Heart left ventricle (tissue), 16 donors: ENCODE results near the gene CD163. TPM values are rescaled to one million over a fixed set of nuclear protein-coding genes. Genes with fewer than 3 reads are reported as not detected.
"Not testable (repeated sequence)": the region's sequence is repeated elsewhere in the genome, so short reads cannot be mapped to it uniquely, and the experiment has no call there.

Source experiments
- ATAC-seq, 4 donors: fragments of 200-7000 bp; cut with Tn5 transposase; one replicate each; pipeline ENCODE4 v1.9.1; 2020 to 2022; ENCODE audit warnings: moderate library complexity in 4 of 4, mild to moderate bottlenecking in 3 of 4, moderate number of reproducible peaks in 1 of 4
- DNase-seq, 5 donors: peaks; one replicate each; pipeline ENCODE4 v3.0.0-alpha.2; 2020
- H3K27ac ChIP-seq, 12 donors: fragments of 200-600 bp; sonication (generic) in 4 of 12; one replicate each; pipeline versions ENCODE4 v1.5.0 to v1.8.0; 2016 to 2022; ENCODE audit warnings: mild to moderate bottlenecking in 2 of 12
- H3K27me3 ChIP-seq, 9 donors: fragments of 200-600 bp; sonication (generic) in 2 of 9; one replicate each; pipeline versions ENCODE4 v1.5.1 to v1.8.0; 2016 to 2022; ENCODE audit warnings: mild to moderate bottlenecking in 3 of 9
- H3K36me3 ChIP-seq, 9 donors: fragments of 200-600 bp; sonication (generic) in 2 of 9; one replicate each; pipeline versions ENCODE4 v1.5.0 to v1.8.0; 2018 to 2022; ENCODE audit warnings: mild to moderate bottlenecking in 2 of 9
- H3K4me1 ChIP-seq, 12 donors: fragments of 200-600 bp; sonication (generic) in 4 of 12; one replicate each; pipeline versions ENCODE4 v1.5.0 to v1.8.0; 2016 to 2022; ENCODE audit warnings: mild to moderate bottlenecking in 3 of 12
- H3K4me3 ChIP-seq, 12 donors: fragments of 200-600 bp; sonication (generic) in 4 of 12; one replicate each; pipeline versions ENCODE4 v1.5.0 to v1.8.0; 2017 to 2022; ENCODE audit warnings: mild to moderate bottlenecking in 9 of 12, moderate library complexity in 4 of 12
- H3K9me3 ChIP-seq, 12 donors: fragments of 200-600 bp; sonication (generic) in 4 of 12; one replicate each; pipeline versions ENCODE4 v1.5.0 to v1.8.0; 2016 to 2022; ENCODE audit warnings: mild to moderate bottlenecking in 1 of 12
- POLR2A ChIP-seq, 2 donors: fragments of 450-650 bp; IDR thresholded peaks; one replicate each; pipeline ENCODE4 v1.6.1; 2017; ENCODE audit warnings: antibody characterized with exemption in 2 of 2, mild to moderate bottlenecking in 2 of 2, moderate library complexity in 2 of 2
- WGBS, 4 donors: extraction: QIAGEN DNeasy Blood & Tissue Kit in 2 of 4; methylation state at CpG; one replicate each; pipeline versions ENCODE4 v1.1.5 to v1.1.7; 2013 to 2018; 5-methylcytosine and 5-hydroxymethylcytosine counted together
- intact Hi-C, 10 donors: fragments of 100-400 bp; cut with DNase I; formaldehyde crosslinking; loops; one replicate each; pipeline versions ENCODE4 v1.11.1 to v1.14.2; 2022
- polyA plus RNA-seq, 2 donors: library from polyadenylated mRNA; stranded (reverse); fragments of 200-250 nt; gene quantifications; one replicate each; pipeline ENCODE4 v1.2.3, GENCODE V29; 2013
- total RNA-seq, 9 donors: library from RNA; depleted of rRNA in 2 of 9; stranded (reverse); fragments of >200 nt in 2 of 9; fragmentation: NEBNext Ultra II Directional in 3 of 9; extraction: Animal tissue kit (Norgen Biotek cat#: 25700) in 3 of 9; gene quantifications; one replicate each; pipeline versions ENCODE4 v1.1.0 to v1.2.4, GENCODE V29; 2016 to 2023
- TF ChIP-seq, protein P1 (sequence below), 12 donors: fragments of 200-600 bp; sonication (generic) in 4 of 12; IDR thresholded peaks; one replicate each; pipeline versions ENCODE4 v1.5.0 to v1.8.0; 2018 to 2022; ENCODE audit warnings: antibody characterized with exemption in 12 of 12, mild to moderate bottlenecking in 5 of 12
- donor health status: ischemic (EF 13 %, LVEDD 7.1; RV severe dilation, severe dysfunction).
- donor health status: healthy with polysubstance abuse.
- donor health status: DM: no; HTN: yes; CAD: no.
- donor health status: DM: no; HTN: no; CAD: no.
- donor health status: ischemic (EF 25% LVEDD 6.9; RV normal size, moderate dysfunction).
- donor health status: ischemic (EF 25% LVEDD 5.7; RV mildly dilated, moderate dysfunction).
- donor health status: healthy.
- donor health status: DM: yes; HTN: yes; CAD: no.
- donor health status: ischemic (EF 35%, LVEDD 5.7; RV mildly dilated, moderate dysfunction).
- donor health status: nonischemic (EF 11% LVEDD 7.7; RV severe dilation, severe dysfunction).
- donor health status: DM: yes; HTN: yes; CAD: no.
- donor health status: PGD.
- donor health status: ischemic (EF 29% LVEDD 5.4; RV normal size, mild dysfunction).
- donor health status: nonischemic (EF 23%, LVEDD 6.1; RV moderate dilation, normal function).

Gene CD163
- total and polyA plus RNA-seq, 11 donors, result 6.2 to 389 (median 46.9) TPM

GRCh38 chr12:7444537-7444936 is 59.0 kb downstream of the CD163 start:
- 69 to 78% (median 74%) methylated on average over 4 of the region's 4 CpGs for WGBS, 4 donors
- DNase-seq, result no peak
- peaks cover 0 to 18% (median 0%) of the 10 kb centered on the region in 12 donors for H3K4me1 ChIP-seq
- peaks cover 0 to 7% (median 0%) of the 10 kb centered on the region in 12 donors for H3K9me3 ChIP-seq
- H3K27ac ChIP-seq, result peak overlapping the region in 1 of 12 donors; percentile 81
- no peak overlapping the region for H3K4me3 ChIP-seq
- intact Hi-C loops, result no loop called here
- TF ChIP-seq POLR2A (IDR thresholded peaks at IDR 0.05), result no peak
- TF ChIP-seq, protein P1, sequence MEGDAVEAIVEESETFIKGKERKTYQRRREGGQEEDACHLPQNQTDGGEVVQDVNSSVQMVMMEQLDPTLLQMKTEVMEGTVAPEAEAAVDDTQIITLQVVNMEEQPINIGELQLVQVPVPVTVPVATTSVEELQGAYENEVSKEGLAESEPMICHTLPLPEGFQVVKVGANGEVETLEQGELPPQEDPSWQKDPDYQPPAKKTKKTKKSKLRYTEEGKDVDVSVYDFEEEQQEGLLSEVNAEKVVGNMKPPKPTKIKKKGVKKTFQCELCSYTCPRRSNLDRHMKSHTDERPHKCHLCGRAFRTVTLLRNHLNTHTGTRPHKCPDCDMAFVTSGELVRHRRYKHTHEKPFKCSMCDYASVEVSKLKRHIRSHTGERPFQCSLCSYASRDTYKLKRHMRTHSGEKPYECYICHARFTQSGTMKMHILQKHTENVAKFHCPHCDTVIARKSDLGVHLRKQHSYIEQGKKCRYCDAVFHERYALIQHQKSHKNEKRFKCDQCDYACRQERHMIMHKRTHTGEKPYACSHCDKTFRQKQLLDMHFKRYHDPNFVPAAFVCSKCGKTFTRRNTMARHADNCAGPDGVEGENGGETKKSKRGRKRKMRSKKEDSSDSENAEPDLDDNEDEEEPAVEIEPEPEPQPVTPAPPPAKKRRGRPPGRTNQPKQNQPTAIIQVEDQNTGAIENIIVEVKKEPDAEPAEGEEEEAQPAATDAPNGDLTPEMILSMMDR (IDR thresholded peaks at IDR 0.05), result no peak
- no peak for ATAC-seq
- H3K27me3 ChIP-seq, result peaks cover 2 to 31% (median 18%) of the 10 kb centered on the region in 9 donors
- no peaks in the 10 kb centered on the region for H3K36me3 ChIP-seq

- H3K4me1 ChIP-seq, result peaks cover 0 to 18% (median 0%) of the 10 kb centered on the region in 12 donors
- no peaks in the 10 kb centered on the region for H3K36me3 ChIP-seq
- H3K4me3 ChIP-seq, result peak within 1 kb of the TSS in 5 of 12 donors; percentile 7 to 35 (median 15)
- WGBS, 4 donors, result 34 to 44% (median 38%) methylated on average over 2 of the region's 2 CpGs
- DNase-seq (no peak), ATAC-seq (no peak)
- TF ChIP-seq, protein P1 (IDR thresholded peaks at IDR 0.05), result no peak
- TF ChIP-seq POLR2A (IDR thresholded peaks at IDR 0.05), result no peak
- intact Hi-C loops, result no loop called here
- peaks cover 4 to 34% (median 20%) of the 10 kb centered on the region in 9 donors for H3K27me3 ChIP-seq
- H3K27ac ChIP-seq, result peak within 1 kb of the TSS in 2 of 12 donors; percentile 17 to 81
- H3K9me3 ChIP-seq, result peaks cover 0 to 7% (median 0%) of the 10 kb centered on the region in 12 donors
Measured at GRCh38 chr12:7444076-7444475, 59.5 kb downstream of the CD163 start, which contains the start of gene CD163L1. TSS of gene CD163L1 (minus strand) at chr12:7444153. CDS start at chr12:7444127, 26 bp downstream.

GRCh38 chr12:7441216-7441615 is 62.4 kb downstream of the CD163 start:
- Histone ChIP-seq H3K4me3 (no peak overlapping the region), H3K27me3 (peaks cover 4 to 37% (median 20%) of the 10 kb centered on the region in 9 donors), H3K9me3 (peaks cover 0 to 7% (median 0%) of the 10 kb centered on the region in 12 donors), H3K27ac (no peak overlapping the region), H3K4me1 (peaks cover 0 to 14% (median 0%) of the 10 kb centered on the region in 12 donors), H3K36me3 (no peaks in the 10 kb centered on the region)
- 89 to 97% (median 93%) methylated on average over 1 of the region's 1 CpG for WGBS, 4 donors
- no peak for DNase-seq
- ATAC-seq, result no peak
- intact Hi-C loops, result no loop called here
- TF ChIP-seq, protein P1 (IDR thresholded peaks at IDR 0.05), result no peak
- no peak for TF ChIP-seq POLR2A (IDR thresholded peaks at IDR 0.05)

DNA sequence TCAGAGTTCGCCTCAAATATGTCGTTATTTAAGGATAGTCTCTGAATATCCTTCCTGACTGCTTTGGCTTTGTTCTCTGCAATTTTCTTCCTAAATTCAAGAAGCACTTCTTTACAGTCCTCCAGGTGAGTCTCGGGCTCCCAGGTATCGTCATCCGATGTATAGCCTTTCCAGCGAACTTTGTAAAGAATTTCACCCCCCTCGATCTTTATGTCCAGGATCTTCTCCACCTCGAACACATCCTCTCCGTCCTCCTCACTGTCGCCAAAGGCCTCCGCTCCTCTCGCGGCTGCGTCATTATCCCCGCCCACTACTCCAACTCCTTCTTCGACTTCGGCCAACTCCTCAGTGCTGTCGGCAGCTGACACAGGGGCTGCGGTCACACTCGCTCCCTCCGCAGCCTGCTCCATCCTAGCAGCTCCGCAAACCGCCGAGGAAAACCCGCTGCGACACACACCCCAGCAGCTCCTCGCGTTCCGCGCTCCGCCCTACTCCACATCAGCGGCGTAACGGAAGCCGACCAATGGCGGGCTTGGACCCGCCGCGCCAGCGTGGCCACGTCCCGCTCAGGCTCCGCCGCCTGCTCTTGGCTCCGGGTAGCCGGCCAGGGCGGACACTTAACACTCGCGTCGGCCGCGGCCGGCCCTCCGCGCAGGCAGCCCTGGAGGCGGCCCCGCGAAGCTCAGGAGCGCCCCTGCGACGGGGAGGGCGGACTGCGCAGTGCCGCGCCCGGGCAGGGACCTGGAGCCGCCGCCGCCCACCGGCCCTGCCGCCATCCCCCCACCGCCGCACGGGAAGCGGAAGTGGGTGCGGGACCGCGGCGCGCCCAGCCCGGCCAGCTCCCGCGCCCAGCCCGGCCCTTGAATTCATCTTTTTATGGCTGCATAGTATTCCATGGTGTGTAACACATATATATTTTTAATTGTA is 63.7 kb downstream of the CD163 start:
- Histone ChIP-seq H3K36me3 (no peaks in the 10 kb centered on the region), H3K4me1 (peaks cover 0 to 6% (median 0%) of the 10 kb centered on the region in 12 donors), H3K27ac (no peak overlapping the region), H3K27me3 (peaks cover 4 to 37% (median 20%) of the 10 kb centered on the region in 9 donors), H3K4me3 (peak overlapping the region in 8 of 12 donors; percentile 22 to 46 (median 29)), H3K9me3 (peaks cover 0 to 7% (median 0%) of the 10 kb centered on the region in 12 donors)
- 10 to 16% (median 14%) methylated on average over 62 to 84 of the region's 84 CpGs for WGBS, 4 donors
- intact Hi-C loops, result no loop called here
- peak; percentile 47 to 84 (median 66) for ATAC-seq
- DNase-seq, result peak in 4 of 5 donors; percentile 15 to 71 (median 34)
- no peak for TF ChIP-seq POLR2A (IDR thresholded peaks at IDR 0.05)
- TF ChIP-seq, protein P1 (IDR thresholded peaks at IDR 0.05), result no peak

GRCh38 chr12:7438291-7438995 is 65.1 kb downstream of the CD163 start:
- H3K27ac ChIP-seq, H3K9me3 ChIP-seq, intact Hi-C loops, H3K36me3 ChIP-seq, H3K4me3 ChIP-seq, H3K4me1 ChIP-seq, DNase-seq, ATAC-seq: not testable (repeated sequence)
- peaks cover 4 to 37% (median 20%) of the 10 kb centered on the region in 9 donors for H3K27me3 ChIP-seq
- WGBS, 4 donors, result 82 to 89% (median 86%) methylated on average over 8 of the region's 8 CpGs

GRCh38 chr12:7437494-7437893 is 66.1 kb downstream of the CD163 start:
- intact Hi-C loops, ATAC-seq, H3K4me3 ChIP-seq, H3K27ac ChIP-seq, H3K4me1 ChIP-seq, DNase-seq, H3K36me3 ChIP-seq, H3K9me3 ChIP-seq: not testable (repeated sequence)
- WGBS, 4 donors, result 84 to 92% (median 87%) methylated on average over 3 of the region's 3 CpGs
- peaks cover 4 to 36% (median 20%) of the 10 kb centered on the region in 9 donors for H3K27me3 ChIP-seq
